Activated effector memory CD4-positive, alpha-beta T cell treated with Interleukin-2 at 50 U/mL for 16 hours (primary cell): ENCODE results near the gene ARL3.
"Not testable (repeated sequence)": the region's sequence is repeated elsewhere in the genome, so short reads cannot be mapped to it uniquely, and the experiment has no call there.

Experiments
- DNase-seq: peaks from one replicate; pipeline ENCODE4 v3.0.0-alpha.2; 2020

The ARL3 gene

DNA sequence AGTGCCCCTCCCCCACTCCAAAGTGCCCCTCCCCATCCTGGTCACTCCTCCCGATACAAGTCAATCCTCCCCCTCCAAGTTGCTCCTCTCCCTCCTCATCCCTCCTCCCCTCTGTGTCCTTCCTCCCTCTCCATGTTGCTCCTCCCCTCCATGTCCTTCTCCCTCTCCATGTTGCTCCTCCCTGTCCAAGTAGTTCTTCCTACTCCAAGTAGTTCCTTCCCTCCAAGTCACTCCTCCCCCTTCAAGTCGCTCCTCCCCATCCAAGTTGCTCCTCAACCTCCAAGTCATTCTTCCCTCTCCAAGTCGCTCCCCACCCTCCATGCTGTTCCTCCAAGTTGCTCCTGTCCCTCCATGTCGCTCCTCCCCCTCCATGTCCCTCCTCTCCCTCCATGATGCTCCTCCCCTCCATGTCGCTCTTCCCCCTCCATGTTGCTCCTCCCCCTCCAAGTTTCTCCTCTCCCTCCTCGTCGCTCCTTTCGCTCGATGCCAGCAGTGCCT, 20.9 kb upstream of the ARL3 start:
- no peak for DNase-seq

- no peak for DNase-seq
These were observed 18.5 kb upstream of the ARL3 start for GRCh38 chr10:102732661-102733060.

- DNase-seq: no peak
These were observed 17.1 kb upstream of the ARL3 start for GRCh38 chr10:102731222-102731800.

DNA sequence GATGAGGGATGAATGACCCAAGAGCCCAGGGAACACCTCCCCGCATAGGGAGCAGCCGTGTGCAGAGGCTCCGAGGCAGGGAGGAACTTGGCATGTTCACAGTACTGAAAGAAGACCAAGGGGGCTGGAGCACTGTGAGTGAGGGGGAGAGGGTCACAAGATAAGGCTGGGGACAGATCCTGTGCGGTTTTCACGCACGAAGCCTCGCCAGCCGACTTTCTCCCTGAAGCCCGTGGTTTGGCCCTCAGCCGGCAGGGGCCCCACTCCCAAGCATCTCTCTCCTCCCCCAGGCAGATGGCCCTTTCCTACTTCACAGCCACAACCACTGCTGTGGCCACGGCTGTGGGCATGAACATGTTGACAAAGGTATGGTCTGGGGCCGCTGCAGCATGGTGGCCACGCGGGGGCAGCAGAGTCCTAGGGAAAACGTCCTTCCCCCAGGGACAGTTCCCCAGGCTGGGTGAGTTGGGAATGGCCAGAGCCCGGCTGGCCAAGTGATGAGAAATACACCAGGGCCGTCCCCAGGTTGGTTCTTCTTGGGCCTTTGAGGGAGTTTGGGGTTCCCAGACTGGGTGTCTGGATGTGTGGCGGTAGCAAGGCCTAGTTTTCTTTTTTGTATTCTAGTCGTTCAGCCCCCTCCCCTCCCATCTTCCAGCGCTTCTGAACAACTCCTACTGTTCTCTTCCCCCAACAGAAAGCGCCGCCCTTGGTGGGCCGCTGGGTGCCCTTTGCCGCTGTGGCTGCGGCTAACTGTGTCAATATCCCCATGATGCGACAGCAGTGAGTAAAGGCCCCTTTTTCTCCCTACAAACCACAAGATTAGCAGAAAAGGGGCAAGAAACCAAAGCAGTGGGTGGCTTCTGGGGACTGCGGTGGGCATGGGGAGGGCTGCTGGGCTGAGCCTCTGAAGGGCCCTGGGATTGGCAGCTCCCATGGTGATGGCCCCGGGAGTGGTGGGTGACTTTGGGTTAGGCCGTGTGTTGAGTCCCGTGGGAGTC, 15.1 kb upstream of the ARL3 start:
- peak; percentile 15 for DNase-seq

DNA sequence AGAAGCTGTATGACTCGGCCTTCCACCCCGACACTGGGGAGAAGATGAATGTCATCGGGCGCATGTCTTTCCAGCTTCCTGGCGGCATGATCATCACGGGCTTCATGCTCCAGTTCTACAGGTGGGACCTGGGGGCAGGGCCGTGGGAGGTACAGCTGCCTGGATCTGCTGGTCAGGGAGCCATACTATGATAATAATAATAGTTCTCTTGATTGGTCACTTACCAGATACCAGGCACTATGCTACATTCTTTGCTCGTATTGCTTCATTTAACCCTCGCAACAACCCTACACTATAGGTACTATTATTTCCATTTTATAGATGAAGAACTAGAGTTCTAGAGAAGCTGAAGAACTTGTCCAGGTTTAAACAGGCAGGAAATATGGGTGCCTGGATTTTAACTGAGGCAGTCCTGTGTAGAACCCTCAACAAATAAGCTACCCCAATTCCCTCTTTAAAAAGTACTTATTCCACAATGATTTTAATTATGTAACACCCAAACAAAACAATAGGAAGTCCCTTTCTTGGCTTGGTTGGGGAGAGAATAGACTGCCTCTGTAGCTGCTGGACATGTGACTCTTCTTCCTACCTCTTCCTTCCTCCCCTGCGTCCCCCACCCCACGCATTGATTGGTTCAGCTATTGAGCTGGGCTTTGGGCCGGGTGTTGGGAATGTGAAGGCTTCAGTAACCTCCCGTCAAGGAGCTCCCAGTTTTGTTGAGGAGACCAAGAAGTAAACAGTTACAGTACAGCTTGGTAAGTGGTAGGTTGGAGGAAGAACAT, 13.0 kb upstream of the ARL3 start:
- DNase-seq: no peak

DNA sequence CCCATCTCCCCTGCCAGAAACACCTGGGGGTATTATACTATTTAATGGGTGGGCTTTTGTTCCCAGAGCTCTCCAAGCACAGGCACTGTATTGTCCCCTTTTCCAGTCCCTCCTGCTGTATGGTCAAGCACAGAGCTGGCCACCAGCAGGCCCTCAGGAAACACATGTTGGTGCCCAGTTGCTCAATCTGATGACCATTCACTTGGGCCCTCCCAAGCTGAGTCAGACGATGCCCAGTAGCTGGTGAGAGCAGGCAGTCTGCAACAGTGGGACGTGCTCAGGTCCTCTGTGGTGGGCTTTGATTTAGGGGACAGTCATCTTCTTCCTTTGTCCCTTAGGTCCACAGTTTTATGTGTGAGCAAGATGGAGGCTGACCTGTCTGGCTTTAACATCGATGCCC, 12.1 kb upstream of the ARL3 start:
- DNase-seq: no peak

- no peak for DNase-seq
These were observed 9.8 kb upstream of the ARL3 start for GRCh38 chr10:102723989-102724388.

GRCh38 chr10:102721954-102722353, 7.8 kb upstream of the ARL3 start:
- no peak for DNase-seq

GRCh38 chr10:102720775-102721301, 6.6 kb upstream of the ARL3 start:
- no peak for DNase-seq

- DNase-seq: no peak
These were observed 6.1 kb upstream of the ARL3 start for GRCh38 chr10:102720337-102720736.

DNA sequence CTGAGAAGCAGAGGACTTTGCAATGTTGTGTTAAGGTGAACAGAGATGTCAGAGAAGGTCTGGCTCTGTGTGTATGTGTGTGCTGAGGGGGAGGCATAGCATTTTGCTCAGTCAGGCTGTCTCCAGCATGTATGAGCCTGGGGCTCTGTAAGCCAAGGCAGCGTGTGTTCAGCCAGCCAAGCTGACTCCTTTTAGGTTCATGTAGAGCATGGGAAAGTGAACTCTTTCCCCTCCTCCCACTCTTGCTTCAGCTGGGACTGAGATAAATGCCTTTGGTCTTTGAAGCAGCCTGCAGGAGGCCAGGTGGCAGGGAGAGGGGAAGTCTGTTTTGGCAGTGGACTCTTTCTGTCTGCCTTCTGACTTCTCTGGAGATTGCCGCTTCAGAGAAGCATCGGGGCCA, 4.0 kb upstream of the ARL3 start:
- DNase-seq: no peak

DNA sequence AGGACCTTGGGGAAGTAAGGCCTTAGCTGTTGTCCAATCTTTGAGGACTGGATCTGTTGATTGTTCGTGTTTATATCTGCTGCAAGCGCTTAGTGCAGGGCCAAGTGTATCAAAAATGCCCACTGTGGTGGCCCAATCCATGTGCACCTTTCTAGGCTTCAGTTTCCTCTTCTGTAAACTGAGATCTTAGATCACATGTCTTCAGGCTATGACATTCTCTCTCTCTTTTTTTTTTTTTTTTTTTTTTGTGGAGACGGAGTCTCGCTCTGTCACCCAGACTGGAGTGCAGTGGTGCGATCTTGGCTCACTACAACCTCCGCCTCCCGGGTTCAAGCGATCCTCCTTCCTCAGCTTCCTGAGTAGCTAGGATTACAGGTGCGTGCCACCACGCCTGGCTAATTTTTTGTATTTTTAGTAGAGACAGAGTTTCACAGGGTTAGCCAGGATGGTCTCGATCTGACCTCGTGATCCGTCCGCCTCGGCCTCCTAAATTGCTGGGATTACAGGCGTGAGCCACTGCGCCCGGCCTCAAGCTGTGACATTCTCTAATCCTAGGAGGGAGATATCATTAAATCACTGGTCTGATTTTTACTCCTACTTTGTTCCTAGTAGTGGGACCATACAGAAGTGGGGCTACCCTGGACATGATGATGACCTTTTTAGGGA, 2.8 kb upstream of the ARL3 start:
- not testable (repeated sequence) for DNase-seq

GRCh38 chr10:102715880-102716279, 1.7 kb upstream of the ARL3 start:
- no peak for DNase-seq

DNA sequence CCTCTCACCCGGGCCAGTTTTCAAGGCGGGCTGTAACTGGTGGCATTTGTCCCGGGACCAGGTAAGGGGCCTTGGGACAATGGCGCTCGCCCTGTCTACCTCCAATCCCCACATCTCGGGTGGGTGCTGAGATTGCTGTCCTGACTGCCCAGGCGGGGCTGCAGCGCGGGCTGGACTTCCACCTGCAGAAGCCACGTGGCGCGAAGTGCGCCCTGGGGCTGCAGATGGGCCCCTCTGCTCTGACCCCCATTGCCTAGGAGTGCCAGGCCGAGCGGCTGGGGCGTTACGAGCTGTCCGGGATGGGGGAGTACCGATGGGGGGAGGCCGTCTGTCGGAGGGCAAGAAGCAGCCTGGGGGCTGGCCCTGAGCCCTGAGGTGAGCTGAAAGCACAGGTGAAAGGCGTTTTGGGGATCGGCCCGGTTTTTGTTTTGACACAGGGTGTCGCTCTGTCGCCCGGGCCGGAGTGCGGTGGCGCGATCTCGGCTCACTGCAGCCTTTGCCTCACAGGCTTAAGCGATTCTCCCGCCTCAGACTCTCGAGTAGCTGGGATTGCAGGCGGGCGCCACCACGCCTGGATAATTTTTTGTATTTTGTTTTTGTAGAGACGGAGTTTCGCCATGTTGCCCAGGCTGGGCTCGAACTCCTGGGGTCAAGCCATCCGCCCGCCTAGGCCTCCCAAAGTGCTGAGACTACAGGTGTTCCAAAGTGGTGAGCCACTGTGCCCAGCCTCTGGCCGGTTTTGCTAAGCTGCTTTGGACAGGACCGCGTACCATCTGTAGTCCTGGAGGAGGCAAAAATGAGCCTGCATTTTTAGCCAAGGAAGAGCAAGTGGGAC, 641 bp upstream of the ARL3 start, which contains the start of gene SFXN2:
Gene SFXN2, plus strand, starts transcription at position 16 of the 835 bp plus-strand sequence. CDS start 12,001 bp downstream, outside the sequence.
- DNase-seq: peak; percentile 46

DNA sequence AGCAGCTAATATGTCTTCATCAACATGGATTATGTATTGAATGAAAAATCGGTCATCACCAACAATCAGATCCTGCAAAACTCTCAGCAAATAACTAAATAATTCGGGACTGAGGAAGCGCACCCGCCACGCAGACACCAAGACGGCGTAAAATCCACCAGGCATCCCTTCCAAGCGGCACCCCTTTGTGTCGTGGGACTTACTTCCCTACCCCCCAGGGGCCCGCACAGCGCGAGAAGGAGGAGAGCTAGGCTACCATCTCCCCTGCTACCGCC, 721 bp downstream of the ARL3 start:
- no peak for DNase-seq

- no peak for DNase-seq
These were observed 1.2 kb downstream of the ARL3 start for GRCh38 chr10:102712843-102713538.

DNA sequence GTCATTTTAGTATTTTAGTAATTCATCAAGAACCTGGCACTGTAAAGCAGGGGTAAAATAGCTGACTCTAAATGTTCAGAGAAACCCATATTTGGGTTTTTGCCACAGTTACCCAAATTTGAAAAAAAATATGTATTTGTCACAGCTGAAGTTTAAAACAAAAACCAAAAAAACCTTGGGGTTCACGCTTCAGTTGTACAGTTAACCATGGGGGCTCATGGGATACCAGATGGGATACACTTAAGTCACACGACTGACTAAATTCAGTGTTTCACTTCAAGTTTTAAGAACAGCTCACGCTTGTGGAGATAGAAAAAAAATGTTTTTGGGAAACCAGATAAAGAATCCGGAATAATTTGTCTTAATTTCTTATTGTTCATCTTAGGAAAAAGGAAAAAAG, 2.1 kb downstream of the ARL3 start:
- DNase-seq: no peak

GRCh38 chr10:102710609-102711008, 3.6 kb downstream of the ARL3 start:
- DNase-seq: no peak

DNA sequence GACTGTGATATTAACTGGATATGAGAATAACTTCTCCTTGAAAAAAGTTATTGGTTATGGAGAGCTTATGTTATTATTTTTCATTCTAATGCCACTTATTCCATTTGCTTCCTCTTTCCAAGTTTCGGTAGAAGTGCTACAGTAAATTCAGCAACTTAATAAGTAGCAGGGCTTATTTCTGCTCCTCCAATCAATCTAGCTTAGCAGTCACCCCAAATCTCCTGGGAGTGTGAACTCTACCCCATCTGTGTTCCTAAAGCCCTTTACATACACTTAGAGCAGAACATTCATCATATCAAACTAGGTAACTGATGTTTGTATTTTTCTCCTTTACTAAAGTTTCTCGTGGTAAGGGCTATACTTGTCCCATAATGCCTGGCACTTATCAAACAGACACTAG, 8.7 kb downstream of the ARL3 start:
- DNase-seq: no peak

- DNase-seq: no peak
These were observed 9.3 kb downstream of the ARL3 start for GRCh38 chr10:102704915-102705314.

GRCh38 chr10:102702742-102703141, 11.5 kb downstream of the ARL3 start:
- DNase-seq: no peak
